ENCODE results near the gene SLC2A6.
A peak's percentile ranks its signal among the peaks of the same experiment; 100 is the strongest.
"Not testable (repeated sequence)": the region's sequence is repeated elsewhere in the genome, so short reads cannot be mapped to it uniquely, and the experiment has no call there.

SLC2A6 gene

GRCh38 chr9:133460405-133461175 is 18.3 kb downstream of the SLC2A6 start:
- no peak for DNase-seq (ENCODE audit: low read depth)

- DNase-seq (ENCODE audit: low read depth), result peak; percentile 78
Measured at GRCh38 chr9:133459476-133460404, 19.2 kb downstream of the SLC2A6 start, which contains the start of gene CACFD1. TSS of gene CACFD1 (plus strand) at chr9:133459978. CDS start at chr9:133460067, 89 bp downstream.

DNA sequence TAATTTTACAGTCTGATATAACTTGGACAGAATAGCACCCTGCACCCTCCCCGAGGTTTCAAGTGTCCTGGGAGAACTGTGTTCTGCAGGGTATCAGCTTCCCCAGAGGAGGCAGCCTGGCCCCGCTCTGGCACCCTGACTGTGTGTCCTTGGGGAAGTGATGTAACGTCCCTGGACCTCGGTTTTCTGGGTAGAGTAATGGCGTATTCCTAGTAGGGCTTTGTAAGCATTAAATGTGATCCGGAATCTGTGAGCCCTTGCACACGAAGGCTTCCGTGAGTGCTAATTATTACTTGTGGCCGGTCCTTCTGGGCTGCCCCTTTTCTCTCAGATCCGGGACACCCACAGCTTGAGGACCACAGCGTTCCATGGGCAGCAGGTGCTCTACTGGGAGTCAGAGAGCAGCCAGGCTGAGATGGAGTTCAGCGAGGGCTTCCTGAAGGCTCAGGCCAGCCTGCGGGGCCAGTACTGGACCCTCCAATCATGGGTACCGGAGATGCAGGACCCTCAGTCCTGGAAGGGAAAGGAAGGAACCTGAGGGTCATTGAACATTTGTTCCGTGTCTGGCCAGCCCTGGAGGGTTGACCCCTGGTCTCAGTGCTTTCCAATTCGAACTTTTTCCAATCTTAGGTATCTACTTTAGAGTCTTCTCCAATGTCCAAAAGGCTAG is 20.1 kb downstream of the SLC2A6 start:
- DNase-seq (ENCODE audit: low read depth), result no peak

GRCh38 chr9:133457748-133458147 is 21.2 kb downstream of the SLC2A6 start:
- DNase-seq (ENCODE audit: low read depth), result no peak

- DNase-seq (ENCODE audit: low read depth), result no peak
Measured at GRCh38 chr9:133457233-133457632, 21.7 kb downstream of the SLC2A6 start.

DNA sequence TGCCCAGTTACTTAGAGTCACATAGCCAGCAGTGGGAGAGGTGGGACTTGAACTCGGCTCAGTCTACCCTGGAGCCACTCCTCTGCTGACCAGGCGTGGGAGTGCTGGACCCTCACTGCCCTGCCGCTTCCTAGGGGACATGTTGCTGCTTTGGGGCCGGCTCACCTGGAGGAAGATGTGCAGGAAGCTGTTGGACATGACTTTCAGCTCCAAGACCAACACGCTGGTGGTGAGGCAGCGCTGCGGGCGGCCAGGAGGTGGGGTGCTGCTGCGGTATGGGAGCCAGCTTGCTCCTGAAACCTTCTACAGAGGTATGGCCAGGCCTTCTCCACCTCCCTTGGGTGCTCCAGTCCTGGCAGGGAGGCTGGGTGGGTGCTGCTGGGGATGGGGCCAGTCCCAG is 22.5 kb downstream of the SLC2A6 start:
- DNase-seq (ENCODE audit: low read depth), result no peak

DNA sequence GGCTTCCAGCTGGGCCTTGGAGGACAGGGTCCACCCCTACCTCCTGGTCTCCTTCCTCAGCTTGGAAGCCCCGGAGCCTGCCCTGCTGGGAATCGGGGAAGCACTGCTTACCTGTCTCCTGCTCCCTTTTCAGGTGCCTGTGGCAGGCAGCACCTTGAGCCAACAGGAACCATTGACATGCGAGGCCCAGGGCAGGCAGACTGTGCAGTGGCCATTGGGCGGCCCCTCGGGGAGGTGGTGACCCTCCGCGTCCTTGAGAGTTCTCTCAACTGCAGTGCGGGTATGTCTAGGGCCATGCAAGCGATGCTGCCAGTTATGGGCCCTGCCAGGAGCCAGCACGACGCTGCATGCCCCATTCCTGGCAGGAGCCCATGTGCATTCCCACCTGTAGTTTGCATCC is 23.0 kb downstream of the SLC2A6 start:
- DNase-seq (ENCODE audit: low read depth), result no peak

DNA sequence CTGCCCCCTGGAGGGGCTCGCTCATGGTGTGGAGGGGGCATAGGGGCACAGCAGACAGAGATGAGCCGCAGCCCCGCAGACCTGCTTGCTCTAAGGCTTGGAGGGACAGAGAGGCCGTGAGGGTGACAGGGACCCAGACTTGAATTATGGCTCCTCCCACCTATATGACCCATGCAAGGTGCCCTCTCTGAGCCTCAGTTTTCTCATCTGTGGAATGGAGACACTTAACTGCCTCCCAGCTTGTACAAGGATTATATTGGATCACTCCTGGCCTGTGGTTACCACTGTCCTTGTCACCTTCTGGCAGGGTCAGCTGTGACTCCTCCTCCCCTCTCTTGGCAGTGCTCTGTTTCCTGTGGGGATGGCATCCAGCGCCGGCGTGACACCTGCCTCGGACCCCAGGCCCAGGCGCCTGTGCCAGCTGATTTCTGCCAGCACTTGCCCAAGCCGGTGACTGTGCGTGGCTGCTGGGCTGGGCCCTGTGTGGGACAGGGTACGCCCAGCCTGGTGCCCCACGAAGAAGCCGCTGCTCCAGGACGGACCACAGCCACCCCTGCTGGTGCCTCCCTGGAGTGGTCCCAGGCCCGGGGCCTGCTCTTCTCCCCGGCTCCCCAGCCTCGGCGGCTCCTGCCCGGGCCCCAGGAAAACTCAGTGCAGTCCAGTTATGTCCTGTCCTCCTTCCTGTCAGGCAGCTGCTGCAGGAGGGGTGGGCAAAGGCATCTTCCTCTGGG is 23.8 kb downstream of the SLC2A6 start:
- DNase-seq (ENCODE audit: low read depth), result no peak

DNA sequence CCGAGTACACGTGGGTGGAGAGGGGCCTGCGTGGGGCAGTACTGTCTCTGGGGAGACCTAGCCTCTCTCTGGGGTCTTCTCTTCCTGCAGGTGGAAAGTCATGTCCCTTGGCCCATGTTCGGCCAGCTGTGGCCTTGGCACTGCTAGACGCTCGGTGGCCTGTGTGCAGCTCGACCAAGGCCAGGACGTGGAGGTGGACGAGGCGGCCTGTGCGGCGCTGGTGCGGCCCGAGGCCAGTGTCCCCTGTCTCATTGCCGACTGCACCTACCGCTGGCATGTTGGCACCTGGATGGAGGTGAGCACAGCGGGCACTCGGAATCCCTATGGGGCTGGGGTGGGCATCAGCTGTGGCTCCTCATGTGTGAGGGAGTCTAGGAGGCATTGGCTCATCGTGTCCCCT is 24.6 kb downstream of the SLC2A6 start:
- DNase-seq (ENCODE audit: low read depth), result no peak

GRCh38 chr9:133453651-133454050 is 25.2 kb downstream of the SLC2A6 start:
- no peak for DNase-seq (ENCODE audit: low read depth)

- no peak for DNase-seq (ENCODE audit: low read depth)
Measured at GRCh38 chr9:133452562-133452961, 26.3 kb downstream of the SLC2A6 start.

DNA sequence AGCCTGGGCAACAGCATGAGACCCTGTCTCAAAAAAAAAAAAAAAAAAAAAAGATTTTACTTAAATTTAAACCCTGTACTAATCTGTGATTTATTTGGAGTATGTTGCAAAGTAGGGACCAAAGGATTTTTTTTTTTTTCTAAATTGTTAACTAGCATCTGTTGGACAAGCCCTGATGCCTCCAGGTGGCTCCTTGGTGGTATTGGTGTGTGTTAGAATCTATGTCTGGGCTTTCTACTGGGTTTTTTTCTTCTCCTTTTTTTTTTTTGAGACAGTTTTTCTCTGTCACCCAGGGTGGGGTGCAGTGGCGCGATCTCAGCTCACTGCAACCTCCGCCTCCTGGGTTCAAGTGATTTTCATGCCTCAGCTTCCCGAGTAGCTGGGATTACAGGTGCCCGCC is 27.0 kb downstream of the SLC2A6 start:
- DNase-seq (ENCODE audit: low read depth), result not testable (repeated sequence)

- DNase-seq (ENCODE audit: low read depth), result no peak
Measured at GRCh38 chr9:133449760-133450159, 29.1 kb downstream of the SLC2A6 start.

DNA sequence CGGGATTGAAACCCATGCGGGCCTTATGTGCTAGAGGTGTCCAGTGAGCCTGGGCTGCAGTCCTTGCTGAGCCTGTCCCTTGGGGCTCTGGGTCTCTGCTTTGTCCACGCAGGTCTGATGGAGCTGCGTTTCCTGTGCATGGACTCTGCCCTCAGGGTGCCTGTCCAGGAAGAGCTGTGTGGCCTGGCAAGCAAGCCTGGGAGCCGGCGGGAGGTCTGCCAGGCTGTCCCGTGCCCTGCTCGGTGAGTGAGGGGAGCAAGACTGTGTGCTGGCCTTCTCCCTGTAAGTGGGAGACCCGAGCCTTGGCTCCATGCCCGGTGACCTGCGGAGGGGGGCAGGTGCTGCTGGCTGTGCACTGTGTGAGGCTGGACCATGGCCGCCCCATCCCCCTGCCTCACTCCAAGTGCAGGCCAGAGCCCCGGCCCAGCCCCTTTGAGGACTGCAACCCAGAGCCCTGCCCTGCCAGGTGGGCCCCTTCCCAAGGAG is 30.4 kb downstream of the SLC2A6 start:
- no peak for DNase-seq (ENCODE audit: low read depth)

DNA sequence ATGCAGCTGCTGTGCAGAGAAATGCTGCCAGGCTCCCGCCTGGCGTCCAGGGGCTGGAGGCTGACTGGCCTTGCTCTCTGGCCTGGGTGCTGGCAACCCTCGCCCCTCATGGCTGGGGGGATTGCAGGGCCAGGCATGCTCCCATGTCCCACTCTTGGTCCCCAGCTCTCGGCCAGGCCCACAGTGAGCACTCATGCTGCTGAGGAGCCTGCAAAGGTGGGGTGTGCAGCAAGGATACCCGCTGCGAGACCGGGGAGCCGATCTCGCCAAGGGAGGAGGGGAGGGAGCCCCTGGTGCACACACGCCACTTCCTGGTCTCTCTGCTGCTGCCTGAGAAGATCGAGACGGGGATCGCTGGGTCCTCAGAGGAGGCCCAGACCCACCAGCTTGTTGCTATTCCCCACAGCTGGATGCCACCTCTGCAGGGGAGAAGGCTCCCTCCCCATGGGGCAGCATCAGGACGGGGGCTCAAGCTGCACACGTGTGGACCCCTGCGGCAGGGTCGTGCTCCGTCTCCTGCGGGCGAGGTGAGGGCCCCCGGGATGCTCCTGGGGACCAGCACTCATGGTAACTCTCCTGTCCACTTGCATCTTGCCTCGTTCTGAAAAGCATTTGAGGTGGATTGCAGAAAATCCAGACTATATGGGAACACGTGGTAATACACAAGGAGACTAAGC is 33.5 kb downstream of the SLC2A6 start:
- DNase-seq (ENCODE audit: low read depth), result no peak

GRCh38 chr9:133443982-133444381 is 34.9 kb downstream of the SLC2A6 start:
- DNase-seq (ENCODE audit: low read depth), result no peak

DNA sequence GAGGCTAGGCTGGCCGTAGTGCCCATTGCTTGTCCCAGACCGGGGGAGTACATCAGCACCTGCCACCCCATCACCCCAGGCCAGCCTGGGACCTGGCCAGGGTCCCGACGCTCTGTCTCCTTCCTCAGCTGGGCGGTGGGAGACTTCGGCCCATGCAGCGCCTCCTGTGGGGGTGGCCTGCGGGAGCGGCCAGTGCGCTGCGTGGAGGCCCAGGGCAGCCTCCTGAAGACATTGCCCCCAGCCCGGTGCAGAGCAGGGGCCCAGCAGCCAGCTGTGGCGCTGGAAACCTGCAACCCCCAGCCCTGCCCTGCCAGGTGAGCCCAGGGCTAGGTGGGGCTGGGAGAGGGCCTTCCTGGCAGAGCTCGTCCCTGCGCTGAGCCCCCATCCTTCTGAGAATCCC is 35.7 kb downstream of the SLC2A6 start:
- DNase-seq (ENCODE audit: low read depth), result no peak

- DNase-seq (ENCODE audit: low read depth), result no peak
Measured at GRCh38 chr9:133441571-133441970, 37.3 kb downstream of the SLC2A6 start.

- no peak for DNase-seq (ENCODE audit: low read depth)
Measured at GRCh38 chr9:133440874-133441273, 38.0 kb downstream of the SLC2A6 start.

DNA sequence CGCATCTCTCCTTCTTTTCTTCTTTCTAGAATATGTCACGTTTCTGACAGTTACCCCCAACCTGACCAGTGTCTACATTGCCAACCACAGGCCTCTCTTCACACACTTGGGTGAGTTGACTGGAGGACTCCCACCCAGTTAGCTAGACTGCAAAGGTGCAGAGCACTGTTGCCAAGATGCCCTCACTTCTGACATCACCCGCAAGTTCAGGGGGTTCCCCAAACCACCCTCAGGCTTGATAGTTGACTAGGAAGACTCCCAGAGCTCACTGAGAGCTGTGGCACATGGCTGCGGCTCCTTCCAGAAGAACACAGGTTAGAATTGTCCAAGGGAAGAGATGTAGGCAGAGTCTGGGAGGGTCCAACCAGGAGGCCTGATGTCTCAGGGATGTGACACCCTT is 39.6 kb downstream of the SLC2A6 start:
- no peak for DNase-seq (ENCODE audit: low read depth)

All from HS-5 (cell line).